Effector CD4-positive, alpha-beta T cell (primary cell): ENCODE measurements around the gene UNG.

Experiments used
- DNase-seq: peaks from one replicate; pipeline ENCODE4 v3.0.0-alpha.2; 2020

The UNG gene

GRCh38 chr12:109157986-109158385, 60.6 kb downstream of the UNG start:
- no peak for DNase-seq

GRCh38 chr12:109160433-109160832, 63.0 kb downstream of the UNG start:
- no peak for DNase-seq
